GM12873 (cell line): ENCODE results near the gene KDM1B.

Experiments
- CTCF ChIP-seq: IDR thresholded peaks from 2 replicates; pipeline ENCODE4 v1.5.1; 2012; ENCODE audit warnings: low read depth, mild to moderate bottlenecking, moderate library complexity, low read length, control low read depth; ENCODE audit not compliant: insufficient read depth; ENCODE audit errors: missing control alignments

Gene KDM1B

GRCh38 chr6:18166312-18167036, 11.3 kb downstream of the KDM1B start:
- no peak for TF ChIP-seq CTCF

- no peak for TF ChIP-seq CTCF
Measured at GRCh38 chr6:18168264-18168663, 13.0 kb downstream of the KDM1B start.

GRCh38 chr6:18171871-18172270, 16.6 kb downstream of the KDM1B start:
- TF ChIP-seq CTCF: no peak

GRCh38 chr6:18177286-18177965, 22.2 kb downstream of the KDM1B start:
- TF ChIP-seq CTCF: no peak

GRCh38 chr6:18178960-18179615, 23.9 kb downstream of the KDM1B start:
- no peak for TF ChIP-seq CTCF

- no peak for TF ChIP-seq CTCF
Measured at GRCh38 chr6:18179770-18180356, 24.6 kb downstream of the KDM1B start.

- TF ChIP-seq CTCF: no peak
Measured at GRCh38 chr6:18182568-18182967, 27.3 kb downstream of the KDM1B start.
